Ishikawa (cell line): ENCODE results near the gene ZNF431.

ENCODE experiments used
- CEBPB ChIP-seq: IDR thresholded peaks from 2 replicates; pipeline ENCODE4 v1.6.1; 2012
- CREB1 ChIP-seq: IDR thresholded peaks from 2 replicates; pipeline ENCODE4 v1.6.1; 2012; ENCODE audit warnings: low read depth
- EGR1 ChIP-seq: IDR thresholded peaks from 2 replicates; pipeline ENCODE4 v1.6.1; 2012
- EP300 ChIP-seq: IDR thresholded peaks from 2 replicates; pipeline ENCODE4 v1.6.1; 2012; ENCODE audit warnings: borderline replicate concordance
- FOXM1 ChIP-seq: IDR thresholded peaks from 2 replicates; pipeline ENCODE4 v1.6.1; 2012; ENCODE audit warnings: low read depth, borderline replicate concordance
- NFIC ChIP-seq: IDR thresholded peaks from 2 replicates; pipeline ENCODE4 v1.6.1; 2012
- RAD21 ChIP-seq: IDR thresholded peaks from 2 replicates; pipeline ENCODE4 v1.6.1; 2012; ENCODE audit warnings: low read depth
- TAF1 ChIP-seq: IDR thresholded peaks from 2 replicates; pipeline ENCODE4 v1.6.1; 2012; ENCODE audit warnings: low read depth, mild to moderate bottlenecking
- TCF12 ChIP-seq: IDR thresholded peaks from 2 replicates; pipeline ENCODE4 v1.6.1; 2012; ENCODE audit warnings: low read depth
- TEAD4 ChIP-seq: IDR thresholded peaks from 2 replicates; pipeline ENCODE4 v1.6.1; 2012
- YY1 ChIP-seq: IDR thresholded peaks from 2 replicates; pipeline ENCODE4 v1.6.1; 2012; ENCODE audit warnings: low read depth
- ZBTB7A ChIP-seq: IDR thresholded peaks from 2 replicates; pipeline ENCODE4 v1.6.1; 2012; ENCODE audit warnings: low read depth
- TF ChIP-seq, protein P1 (sequence below): IDR thresholded peaks from 2 replicates; pipeline ENCODE4 v1.6.1; 2012
- TF ChIP-seq, protein P2 (sequence below): IDR thresholded peaks from 2 replicates; pipeline ENCODE4 v1.6.1; 2012
- TF ChIP-seq, protein P3 (sequence below): IDR thresholded peaks from 2 replicates; pipeline ENCODE4 v1.6.1; 2012; ENCODE audit warnings: low read depth, mild to moderate bottlenecking

Gene ZNF431

DNA sequence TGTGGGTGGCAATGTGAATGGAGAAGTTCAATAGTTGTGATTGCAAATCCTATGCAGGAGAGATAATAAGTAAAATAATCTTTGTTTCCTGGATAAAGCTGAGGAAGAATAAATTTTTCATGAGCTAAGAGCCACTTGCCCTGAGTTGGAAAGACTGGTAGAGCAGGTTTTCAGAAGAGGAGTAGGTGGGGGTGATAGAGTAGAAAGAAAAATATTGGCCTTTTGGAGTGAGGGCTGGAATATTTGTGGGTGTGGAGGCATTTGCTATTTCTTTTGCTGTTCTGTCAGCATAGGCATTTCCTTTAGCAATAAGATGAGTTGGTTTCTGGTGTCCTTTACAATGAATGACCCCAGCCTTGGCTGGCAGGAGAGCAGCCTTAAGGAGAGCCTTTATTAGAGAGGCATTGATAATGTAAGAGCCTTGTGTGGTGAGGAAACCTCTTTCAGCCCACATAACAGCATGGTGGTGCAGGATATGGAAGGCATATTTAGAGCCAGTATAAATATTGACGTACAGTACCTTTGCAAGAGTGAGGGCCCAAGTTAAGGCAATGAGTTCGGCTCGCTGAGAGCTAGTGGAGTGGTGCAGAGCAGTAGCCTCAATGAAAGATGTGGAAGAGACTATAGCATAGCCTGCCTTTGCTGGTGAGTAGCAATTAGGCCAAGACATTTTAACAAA lies 11.6 kb upstream of the ZNF431 start:
- TF ChIP-seq, protein P1, sequence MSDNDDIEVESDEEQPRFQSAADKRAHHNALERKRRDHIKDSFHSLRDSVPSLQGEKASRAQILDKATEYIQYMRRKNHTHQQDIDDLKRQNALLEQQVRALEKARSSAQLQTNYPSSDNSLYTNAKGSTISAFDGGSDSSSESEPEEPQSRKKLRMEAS = no peak
- no peak for TF ChIP-seq EP300
- no peak for TF ChIP-seq ZBTB7A
- no peak for TF ChIP-seq RAD21
- no peak for TF ChIP-seq YY1
- no peak for TF ChIP-seq EGR1
- TF ChIP-seq FOXM1 = no peak
- TF ChIP-seq, protein P2, sequence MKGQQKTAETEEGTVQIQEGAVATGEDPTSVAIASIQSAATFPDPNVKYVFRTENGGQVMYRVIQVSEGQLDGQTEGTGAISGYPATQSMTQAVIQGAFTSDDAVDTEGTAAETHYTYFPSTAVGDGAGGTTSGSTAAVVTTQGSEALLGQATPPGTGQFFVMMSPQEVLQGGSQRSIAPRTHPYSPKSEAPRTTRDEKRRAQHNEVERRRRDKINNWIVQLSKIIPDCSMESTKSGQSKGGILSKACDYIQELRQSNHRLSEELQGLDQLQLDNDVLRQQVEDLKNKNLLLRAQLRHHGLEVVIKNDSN = no peak
- TF ChIP-seq, protein P3, sequence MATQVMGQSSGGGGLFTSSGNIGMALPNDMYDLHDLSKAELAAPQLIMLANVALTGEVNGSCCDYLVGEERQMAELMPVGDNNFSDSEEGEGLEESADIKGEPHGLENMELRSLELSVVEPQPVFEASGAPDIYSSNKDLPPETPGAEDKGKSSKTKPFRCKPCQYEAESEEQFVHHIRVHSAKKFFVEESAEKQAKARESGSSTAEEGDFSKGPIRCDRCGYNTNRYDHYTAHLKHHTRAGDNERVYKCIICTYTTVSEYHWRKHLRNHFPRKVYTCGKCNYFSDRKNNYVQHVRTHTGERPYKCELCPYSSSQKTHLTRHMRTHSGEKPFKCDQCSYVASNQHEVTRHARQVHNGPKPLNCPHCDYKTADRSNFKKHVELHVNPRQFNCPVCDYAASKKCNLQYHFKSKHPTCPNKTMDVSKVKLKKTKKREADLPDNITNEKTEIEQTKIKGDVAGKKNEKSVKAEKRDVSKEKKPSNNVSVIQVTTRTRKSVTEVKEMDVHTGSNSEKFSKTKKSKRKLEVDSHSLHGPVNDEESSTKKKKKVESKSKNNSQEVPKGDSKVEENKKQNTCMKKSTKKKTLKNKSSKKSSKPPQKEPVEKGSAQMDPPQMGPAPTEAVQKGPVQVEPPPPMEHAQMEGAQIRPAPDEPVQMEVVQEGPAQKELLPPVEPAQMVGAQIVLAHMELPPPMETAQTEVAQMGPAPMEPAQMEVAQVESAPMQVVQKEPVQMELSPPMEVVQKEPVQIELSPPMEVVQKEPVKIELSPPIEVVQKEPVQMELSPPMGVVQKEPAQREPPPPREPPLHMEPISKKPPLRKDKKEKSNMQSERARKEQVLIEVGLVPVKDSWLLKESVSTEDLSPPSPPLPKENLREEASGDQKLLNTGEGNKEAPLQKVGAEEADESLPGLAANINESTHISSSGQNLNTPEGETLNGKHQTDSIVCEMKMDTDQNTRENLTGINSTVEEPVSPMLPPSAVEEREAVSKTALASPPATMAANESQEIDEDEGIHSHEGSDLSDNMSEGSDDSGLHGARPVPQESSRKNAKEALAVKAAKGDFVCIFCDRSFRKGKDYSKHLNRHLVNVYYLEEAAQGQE = no peak
- TF ChIP-seq TCF12 = no peak
- no peak for TF ChIP-seq CEBPB
- no peak for TF ChIP-seq NFIC
- no peak for TF ChIP-seq TAF1
- TF ChIP-seq TEAD4 = no peak
- no peak for TF ChIP-seq CREB1

DNA sequence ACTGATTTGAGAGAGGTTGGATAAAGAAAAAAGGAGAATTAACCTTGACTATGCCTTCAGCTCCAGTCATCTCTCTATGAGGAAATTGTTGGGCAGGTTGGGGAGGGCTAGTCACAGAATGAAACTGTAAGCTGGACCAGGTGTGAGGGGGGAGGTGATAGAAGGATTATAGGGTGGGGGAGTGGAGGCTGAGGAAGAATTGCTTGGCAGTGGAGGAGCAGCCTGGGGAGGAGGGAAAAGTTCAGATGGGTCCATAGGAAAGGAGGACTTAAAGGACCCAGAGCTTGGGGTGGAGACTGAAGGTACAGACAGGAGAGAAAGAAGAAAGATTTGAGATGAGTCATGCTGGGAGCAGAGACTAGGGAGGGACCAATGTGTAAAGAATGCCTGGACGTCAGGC lies 8.2 kb upstream of the ZNF431 start:
- TF ChIP-seq EP300 (no peak), EGR1 (no peak)

DNA sequence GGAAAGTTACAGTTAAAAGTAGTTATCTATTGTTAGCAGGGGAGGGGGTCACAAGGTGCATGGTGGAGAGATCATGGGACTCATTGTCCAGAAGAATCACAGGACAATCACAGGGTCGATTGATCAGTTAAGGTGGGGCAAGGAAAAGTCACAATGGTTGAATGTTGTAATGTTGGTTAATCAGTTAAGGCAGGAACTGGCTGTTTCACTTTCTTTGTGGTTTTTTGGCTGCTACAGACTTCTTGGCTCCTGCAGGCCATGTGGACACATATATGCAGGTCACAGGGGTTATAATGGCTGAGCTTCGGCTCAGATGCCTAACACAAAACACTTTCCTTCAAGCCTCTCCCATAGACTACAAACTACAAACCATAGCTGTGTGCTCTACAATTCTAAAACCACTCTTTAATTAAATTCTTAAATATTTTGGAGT lies 6.9 kb upstream of the ZNF431 start:
- no peak for TF ChIP-seq EGR1
- no peak for TF ChIP-seq ZBTB7A
- no peak for TF ChIP-seq EP300
- TF ChIP-seq, protein P1 = no peak
- TF ChIP-seq TCF12 = no peak
- no peak for TF ChIP-seq RAD21
- no peak for TF ChIP-seq CREB1
- TF ChIP-seq, protein P2 = no peak
- no peak for TF ChIP-seq TEAD4
- no peak for TF ChIP-seq FOXM1
- TF ChIP-seq TAF1 = no peak
- no peak for TF ChIP-seq CEBPB
- TF ChIP-seq, protein P3 = no peak
- no peak for TF ChIP-seq NFIC
- no peak for TF ChIP-seq YY1

DNA sequence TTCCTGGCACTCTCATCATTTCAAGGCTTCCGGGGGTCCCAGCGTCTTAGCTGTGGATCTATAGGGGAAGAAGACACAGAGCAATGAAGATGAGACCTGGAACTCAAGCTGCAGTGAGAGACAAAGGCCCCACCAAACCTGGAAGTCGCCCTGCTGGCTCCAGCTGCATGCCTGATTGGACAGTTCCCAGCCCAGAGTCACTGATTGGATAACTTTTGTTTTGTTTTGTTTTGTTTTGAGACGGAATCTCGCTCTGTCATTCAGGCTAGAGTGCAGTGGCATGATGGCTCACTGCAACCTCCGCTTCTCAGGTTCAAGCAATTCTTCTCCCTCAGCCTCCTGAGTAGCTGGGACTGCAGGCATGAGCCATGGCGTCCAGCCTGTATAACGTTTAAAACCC lies 6.4 kb upstream of the ZNF431 start:
- TF ChIP-seq CREB1 (no peak), CEBPB (no peak), EP300 (no peak), RAD21 (no peak), TEAD4 (no peak), ZBTB7A (no peak), FOXM1 (no peak), NFIC (no peak), EGR1 (no peak), TCF12 (no peak), TAF1 (no peak)
- TF ChIP-seq, protein P2 = no peak
- TF ChIP-seq, protein P3 = no peak
- TF ChIP-seq, protein P1 = no peak
